ENCODE data around the gene MYO1C. TPM values are rescaled to one million over a fixed set of nuclear protein-coding genes. Genes with fewer than 3 reads are reported as not detected.

The MYO1C gene
- total and polyA plus RNA-seq, 2 donors = 76.8 to 125 TPM

GRCh38 chr17:1471911-1472821 is 20.3 kb downstream of the MYO1C start:
- Histone ChIP-seq H3K4me3 (ENCODE audit: low read depth, low read length) (no peak overlapping the region), H3K36me3 (ENCODE audit: insufficient read depth) (no peaks in the 10 kb centered on the region), H3K4me1 (ENCODE audit: insufficient read depth) (no peaks in the 10 kb centered on the region), H3K27ac (ENCODE audit: low read depth) (no peak overlapping the region)
- WGBS = 80% methylated on average over 42 of the region's 42 CpGs
- DNase-seq (ENCODE audit: extremely low spot score) = no peak

- Histone ChIP-seq H3K27ac (ENCODE audit: low read depth) (no peak overlapping the region), H3K4me1 (ENCODE audit: insufficient read depth) (no peaks in the 10 kb centered on the region), H3K4me3 (ENCODE audit: low read depth, low read length) (no peak overlapping the region), H3K36me3 (ENCODE audit: insufficient read depth) (no peaks in the 10 kb centered on the region)
- no peak for DNase-seq (ENCODE audit: extremely low spot score)
- WGBS = 92% methylated on average over 15 of the region's 15 CpGs
Measured at GRCh38 chr17:1471490-1471889, 21.0 kb downstream of the MYO1C start.

DNA sequence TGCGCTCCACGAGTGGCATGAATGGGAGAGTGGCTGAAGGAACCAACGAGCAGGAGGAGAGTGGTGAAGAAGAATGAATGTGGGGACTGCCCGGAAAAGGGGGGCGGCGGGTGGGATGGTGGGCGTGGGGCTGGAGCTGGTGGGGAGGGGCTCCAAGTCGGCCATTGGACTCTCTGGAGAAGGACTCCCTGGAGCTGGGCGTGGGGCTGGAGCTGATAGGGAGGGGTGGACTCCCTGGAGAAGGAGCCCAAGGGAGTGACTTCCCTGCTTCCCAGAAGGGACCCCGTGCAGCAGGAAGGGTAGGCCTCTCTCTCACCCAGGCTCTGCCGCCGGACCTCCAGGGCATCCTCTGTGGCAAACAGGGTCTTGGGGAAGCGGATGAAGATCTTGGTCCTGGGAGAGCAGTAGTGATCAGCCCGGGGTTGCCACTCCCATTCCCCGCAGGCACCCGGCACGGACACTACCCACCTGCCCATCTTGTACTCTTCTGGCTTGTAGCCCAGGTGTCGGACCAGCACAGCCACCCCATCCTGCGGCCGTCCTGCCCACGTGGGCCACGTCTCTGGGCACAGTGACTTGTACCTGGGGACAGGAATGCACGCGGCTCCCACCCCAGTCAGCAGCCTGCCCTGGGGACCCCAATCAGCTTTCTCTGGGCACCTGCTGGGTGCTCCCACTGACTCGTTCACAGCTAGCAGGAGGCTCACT is 21.6 kb downstream of the MYO1C start:
- DNase-seq (ENCODE audit: extremely low spot score) = no peak
- Histone ChIP-seq H3K4me3 (ENCODE audit: low read depth, low read length) (no peak overlapping the region), H3K4me1 (ENCODE audit: insufficient read depth) (no peaks in the 10 kb centered on the region), H3K36me3 (ENCODE audit: insufficient read depth) (no peaks in the 10 kb centered on the region), H3K27ac (ENCODE audit: low read depth) (no peak overlapping the region)
- WGBS = 80% methylated on average over 25 of the region's 25 CpGs

DNA sequence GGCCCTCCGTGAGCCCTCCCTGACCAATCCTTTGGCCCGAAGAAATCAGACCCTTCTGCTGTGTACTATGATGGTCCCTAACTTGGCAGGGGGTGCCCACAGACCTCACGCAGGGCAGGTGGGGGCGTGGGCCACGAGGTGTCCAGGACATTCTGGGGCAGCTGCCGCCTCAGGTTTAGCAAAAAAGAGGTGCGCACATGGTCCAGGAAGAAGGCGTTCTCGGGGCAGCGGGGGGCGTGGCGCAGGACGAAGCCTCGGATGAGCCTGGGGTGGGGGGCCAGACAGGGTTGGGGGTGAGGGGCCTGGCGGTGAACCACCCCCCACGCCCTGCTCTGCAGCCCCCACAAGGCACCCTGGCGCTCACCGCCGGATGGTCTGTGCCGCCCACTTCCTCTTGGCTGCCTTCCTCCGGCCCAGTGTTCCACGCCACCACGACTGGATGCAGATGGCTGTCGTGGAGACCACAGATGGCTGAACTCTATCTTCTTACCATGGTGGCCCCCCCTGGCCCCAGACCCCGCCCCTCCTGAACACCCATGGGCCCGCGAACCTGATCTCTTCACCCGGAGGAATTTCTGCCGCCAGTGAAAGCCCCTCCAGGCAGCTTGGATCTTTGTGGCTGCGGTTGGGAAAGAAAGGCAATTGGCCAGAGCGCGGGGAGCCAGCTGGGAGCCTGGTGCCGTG is 22.3 kb downstream of the MYO1C start:
- no peak overlapping the region for H3K27ac ChIP-seq (ENCODE audit: low read depth)
- no peaks in the 10 kb centered on the region for H3K4me1 ChIP-seq (ENCODE audit: insufficient read depth)
- no peak for DNase-seq (ENCODE audit: extremely low spot score)
- no peaks in the 10 kb centered on the region for H3K36me3 ChIP-seq (ENCODE audit: insufficient read depth)
- WGBS = 80% methylated on average over 33 of the region's 33 CpGs
- no peak overlapping the region for H3K4me3 ChIP-seq (ENCODE audit: low read depth, low read length)

DNA sequence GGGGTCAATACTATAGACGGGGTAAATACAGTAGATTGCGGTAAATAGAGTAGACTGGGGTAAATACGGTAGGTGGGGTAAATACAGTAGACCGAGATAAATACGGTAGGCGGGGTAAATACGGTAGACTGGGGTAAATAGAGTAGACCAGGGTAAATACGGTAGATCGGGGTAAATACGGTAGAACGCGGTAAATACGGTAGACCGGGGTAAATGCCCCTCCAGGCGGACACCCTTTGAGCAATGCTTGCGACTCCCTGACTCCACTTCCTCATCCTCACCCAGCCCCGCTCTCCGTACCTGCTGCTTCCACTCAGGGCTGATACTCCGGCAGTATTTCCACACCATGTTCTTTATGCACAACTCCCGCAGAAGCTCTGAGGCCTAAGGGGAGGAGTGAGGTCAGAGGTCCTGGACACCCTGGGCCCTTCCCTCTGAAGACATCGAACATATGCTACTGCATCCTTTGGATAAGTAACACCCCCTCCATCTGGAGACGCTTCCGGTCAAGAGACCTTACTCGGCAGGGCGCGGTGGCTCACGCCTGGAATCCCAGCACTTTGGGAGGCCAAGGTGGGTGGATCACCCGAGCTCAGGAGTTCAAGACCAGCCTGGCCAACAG is 23.1 kb downstream of the MYO1C start:
- H3K4me1 ChIP-seq (ENCODE audit: insufficient read depth) = no peaks in the 10 kb centered on the region
- H3K36me3 ChIP-seq (ENCODE audit: insufficient read depth) = no peaks in the 10 kb centered on the region
- no peak for DNase-seq (ENCODE audit: extremely low spot score)
- no peak overlapping the region for H3K4me3 ChIP-seq (ENCODE audit: low read depth, low read length)
- WGBS = 68% methylated on average over 28 of the region's 28 CpGs
- H3K27ac ChIP-seq (ENCODE audit: low read depth) = no peak overlapping the region

DNA sequence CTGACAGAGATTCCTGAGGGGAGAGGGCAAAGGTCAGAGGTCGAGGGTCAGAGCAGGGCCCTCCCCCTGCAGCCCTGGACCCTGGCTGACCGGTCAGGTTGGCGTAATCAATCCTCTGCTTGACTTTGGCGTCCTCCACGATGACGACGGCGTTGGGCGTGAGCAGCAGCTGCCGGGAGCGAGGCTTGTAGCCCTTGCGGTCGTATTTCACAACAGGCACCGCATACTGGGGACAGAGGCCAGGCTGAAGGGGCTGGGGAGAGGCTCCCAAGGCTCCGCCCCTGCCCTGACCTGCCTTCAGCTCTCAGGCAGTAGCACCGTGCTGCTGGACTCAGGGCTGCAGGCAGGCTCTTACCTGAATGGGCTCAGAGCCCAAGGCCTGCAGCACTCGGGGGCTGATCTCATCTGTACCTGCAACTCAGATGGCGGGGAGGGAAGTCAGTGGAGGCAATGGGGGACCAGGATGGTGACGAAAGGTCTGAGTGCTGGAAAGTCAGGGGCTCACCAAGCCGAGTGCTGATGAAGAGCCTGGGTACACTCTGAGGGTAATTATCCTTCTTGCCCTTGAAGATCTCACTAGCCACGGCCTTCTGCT is 24.5 kb downstream of the MYO1C start:
- no peak for DNase-seq (ENCODE audit: extremely low spot score)
- no peaks in the 10 kb centered on the region for H3K4me1 ChIP-seq (ENCODE audit: insufficient read depth)
- no peak overlapping the region for H3K4me3 ChIP-seq (ENCODE audit: low read depth, low read length)
- no peak overlapping the region for H3K27ac ChIP-seq (ENCODE audit: low read depth)
- 79% methylated on average over 21 of the region's 21 CpGs for WGBS
- no peaks in the 10 kb centered on the region for H3K36me3 ChIP-seq (ENCODE audit: insufficient read depth)

DNA sequence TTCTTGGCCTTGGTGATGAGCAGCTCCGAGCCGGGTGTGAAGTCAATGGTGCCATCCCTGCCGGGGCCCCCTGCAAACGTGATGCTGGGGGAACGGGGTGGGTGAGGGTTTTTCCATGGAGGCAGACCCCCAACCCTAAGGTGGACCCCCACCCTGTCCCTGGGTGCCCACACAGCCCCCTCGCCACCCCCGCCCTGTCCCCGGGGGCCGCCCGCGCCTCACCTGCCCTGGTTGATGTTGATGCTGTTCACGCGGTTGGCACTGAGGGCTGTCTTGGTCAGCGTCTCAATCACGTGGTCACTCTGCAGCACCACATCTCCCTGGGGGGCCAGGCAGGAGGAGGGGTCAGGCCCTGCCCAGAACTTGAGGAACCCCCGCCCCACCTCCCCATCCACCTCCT is 25.2 kb downstream of the MYO1C start:
- Histone ChIP-seq H3K27ac (ENCODE audit: low read depth) (no peak overlapping the region), H3K4me1 (ENCODE audit: insufficient read depth) (no peaks in the 10 kb centered on the region), H3K4me3 (ENCODE audit: low read depth, low read length) (no peak overlapping the region), H3K36me3 (ENCODE audit: insufficient read depth) (no peaks in the 10 kb centered on the region)
- 90% methylated on average over 16 of the region's 16 CpGs for WGBS
- DNase-seq (ENCODE audit: extremely low spot score) = no peak

DNA sequence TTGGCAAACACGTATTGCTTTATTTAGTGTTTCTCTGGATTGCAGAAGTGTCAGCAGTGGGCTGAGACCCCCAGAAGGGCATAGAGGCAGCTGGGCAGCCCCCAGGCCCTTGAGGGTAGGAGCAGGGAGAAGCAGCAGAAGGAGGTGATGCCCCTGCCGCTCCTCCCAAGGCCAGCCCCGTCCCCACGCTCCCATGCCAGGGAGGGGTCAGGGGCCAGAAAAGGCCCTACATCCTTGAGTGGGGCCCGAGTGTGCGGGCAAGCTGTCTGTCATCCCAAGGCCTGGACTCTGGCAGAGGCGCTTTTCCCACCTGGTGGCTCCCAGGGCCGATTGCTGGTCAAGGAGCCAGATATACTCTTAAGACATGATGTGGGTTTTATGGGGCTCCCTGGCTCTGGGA is 28.3 kb downstream of the MYO1C start:
- Histone ChIP-seq H3K4me1 (ENCODE audit: insufficient read depth) (no peaks in the 10 kb centered on the region), H3K4me3 (ENCODE audit: low read depth, low read length) (no peak overlapping the region), H3K36me3 (ENCODE audit: insufficient read depth) (no peaks in the 10 kb centered on the region), H3K27ac (ENCODE audit: low read depth) (no peak overlapping the region)
- no peak for DNase-seq (ENCODE audit: extremely low spot score)
- 81% methylated on average over 8 of the region's 8 CpGs for WGBS

- Histone ChIP-seq H3K4me1 (ENCODE audit: insufficient read depth) (no peaks in the 10 kb centered on the region), H3K36me3 (ENCODE audit: insufficient read depth) (no peaks in the 10 kb centered on the region), H3K27ac (ENCODE audit: low read depth) (no peak overlapping the region), H3K4me3 (ENCODE audit: low read depth, low read length) (no peak overlapping the region)
- no peak for DNase-seq (ENCODE audit: extremely low spot score)
- WGBS = 72% methylated on average over 33 of the region's 33 CpGs
Measured at GRCh38 chr17:1462164-1463112, 30.0 kb downstream of the MYO1C start.

DNA sequence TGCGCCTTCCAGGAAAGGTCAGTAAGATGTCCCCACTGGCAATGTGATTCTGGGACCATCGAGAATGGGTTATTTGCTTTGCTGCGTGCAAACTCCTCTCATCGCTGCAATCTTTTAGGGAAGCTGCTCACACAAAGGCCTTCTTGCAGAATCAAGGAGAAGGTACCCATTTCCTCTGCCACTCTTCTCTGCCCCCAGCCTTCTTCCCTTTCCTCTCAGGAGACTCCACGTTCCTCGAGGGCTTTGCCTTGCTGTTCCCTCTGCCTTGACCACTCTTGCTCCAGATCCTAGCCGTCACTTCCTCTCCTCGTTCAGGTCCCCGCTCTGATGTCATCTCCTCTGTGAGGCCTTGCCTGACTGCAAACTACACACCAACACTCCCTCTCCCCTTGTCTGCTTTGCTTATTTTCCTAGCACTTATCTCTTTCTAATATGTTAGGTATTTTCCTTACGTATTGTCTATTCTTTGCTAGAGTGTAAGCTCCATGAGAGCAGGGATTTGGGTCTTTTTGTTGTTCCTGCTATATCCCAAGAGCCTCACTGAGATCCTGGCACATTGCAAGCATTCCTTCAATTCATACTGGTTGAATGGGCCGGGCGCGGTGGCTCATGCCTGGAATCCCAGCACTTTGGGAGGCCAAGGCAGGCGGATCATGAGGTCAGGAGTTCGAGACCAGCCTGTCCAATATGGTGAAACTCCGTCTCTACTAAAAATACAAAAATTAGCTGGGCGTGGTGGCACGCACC is 31.1 kb downstream of the MYO1C start:
- Histone ChIP-seq H3K4me3 (ENCODE audit: low read depth, low read length) (no peak overlapping the region), H3K27ac (ENCODE audit: low read depth) (no peak overlapping the region), H3K36me3 (ENCODE audit: insufficient read depth) (no peaks in the 10 kb centered on the region), H3K4me1 (ENCODE audit: insufficient read depth) (no peaks in the 10 kb centered on the region)
- no peak for DNase-seq (ENCODE audit: extremely low spot score)
- 90% methylated on average over 18 of the region's 18 CpGs for WGBS

- DNase-seq (ENCODE audit: extremely low spot score) = no peak
- H3K4me1 ChIP-seq (ENCODE audit: insufficient read depth) = no peaks in the 10 kb centered on the region
- no peak overlapping the region for H3K4me3 ChIP-seq (ENCODE audit: low read depth, low read length)
- WGBS = 33% methylated on average over 6 of the region's 6 CpGs
- no peaks in the 10 kb centered on the region for H3K36me3 ChIP-seq (ENCODE audit: insufficient read depth)
- no peak overlapping the region for H3K27ac ChIP-seq (ENCODE audit: low read depth)
Measured at GRCh38 chr17:1460233-1460632, 32.3 kb downstream of the MYO1C start.

Measured in urinary bladder (tissue), 4 donors.